TTC549 (cell line): ENCODE results near the gene CASQ2.

Source experiments
- FAIRE-seq: peaks from 2 replicates; lab custom pipeline; 2012; peaks lifted over from hg19 to GRCh38; lab: Jason Lieb, UNC

Gene CASQ2

GRCh38 chr1:115727706-115728249, 40.7 kb downstream of the CASQ2 start:
- no peak for FAIRE-seq

- no peak for FAIRE-seq
Observed at GRCh38 chr1:115726570-115726969, 41.9 kb downstream of the CASQ2 start.

- FAIRE-seq, result no peak
Observed at GRCh38 chr1:115726161-115726560, 42.4 kb downstream of the CASQ2 start.

- FAIRE-seq, result no peak
Observed at GRCh38 chr1:115725600-115725999, 42.9 kb downstream of the CASQ2 start.

GRCh38 chr1:115723756-115724155, 44.8 kb downstream of the CASQ2 start:
- no peak for FAIRE-seq

GRCh38 chr1:115722221-115722620, 46.3 kb downstream of the CASQ2 start:
- no peak for FAIRE-seq

- no peak for FAIRE-seq
Observed at GRCh38 chr1:115719285-115719684, 49.2 kb downstream of the CASQ2 start.

- no peak for FAIRE-seq
Observed at GRCh38 chr1:115718011-115718754, 50.3 kb downstream of the CASQ2 start.

- FAIRE-seq, result no peak
Observed at GRCh38 chr1:115717541-115717940, 51.0 kb downstream of the CASQ2 start.

GRCh38 chr1:115714572-115715141, 53.9 kb downstream of the CASQ2 start:
- no peak for FAIRE-seq

GRCh38 chr1:115713906-115714305, 54.6 kb downstream of the CASQ2 start:
- FAIRE-seq, result no peak

- FAIRE-seq, result no peak
Observed at GRCh38 chr1:115712911-115713609, 55.5 kb downstream of the CASQ2 start.

- FAIRE-seq, result no peak
Observed at GRCh38 chr1:115710859-115711624, 57.5 kb downstream of the CASQ2 start.

- FAIRE-seq, result no peak
Observed at GRCh38 chr1:115706587-115707425, 61.7 kb downstream of the CASQ2 start.

GRCh38 chr1:115705963-115706362, 62.6 kb downstream of the CASQ2 start:
- FAIRE-seq, result no peak

- FAIRE-seq, result no peak
Observed at GRCh38 chr1:115705085-115705951, 63.2 kb downstream of the CASQ2 start.

- FAIRE-seq, result no peak
Observed at GRCh38 chr1:115702959-115703358, 65.6 kb downstream of the CASQ2 start.

GRCh38 chr1:115701090-115701489, 67.4 kb downstream of the CASQ2 start:
- no peak for FAIRE-seq

GRCh38 chr1:115697619-115698018, 70.9 kb downstream of the CASQ2 start:
- no peak for FAIRE-seq

- no peak for FAIRE-seq
Observed at GRCh38 chr1:115694805-115695204, 73.7 kb downstream of the CASQ2 start.

GRCh38 chr1:115692224-115692623, 76.3 kb downstream of the CASQ2 start:
- no peak for FAIRE-seq
